Measurements from ENCODE around the gene HNF4A.

DNA sequence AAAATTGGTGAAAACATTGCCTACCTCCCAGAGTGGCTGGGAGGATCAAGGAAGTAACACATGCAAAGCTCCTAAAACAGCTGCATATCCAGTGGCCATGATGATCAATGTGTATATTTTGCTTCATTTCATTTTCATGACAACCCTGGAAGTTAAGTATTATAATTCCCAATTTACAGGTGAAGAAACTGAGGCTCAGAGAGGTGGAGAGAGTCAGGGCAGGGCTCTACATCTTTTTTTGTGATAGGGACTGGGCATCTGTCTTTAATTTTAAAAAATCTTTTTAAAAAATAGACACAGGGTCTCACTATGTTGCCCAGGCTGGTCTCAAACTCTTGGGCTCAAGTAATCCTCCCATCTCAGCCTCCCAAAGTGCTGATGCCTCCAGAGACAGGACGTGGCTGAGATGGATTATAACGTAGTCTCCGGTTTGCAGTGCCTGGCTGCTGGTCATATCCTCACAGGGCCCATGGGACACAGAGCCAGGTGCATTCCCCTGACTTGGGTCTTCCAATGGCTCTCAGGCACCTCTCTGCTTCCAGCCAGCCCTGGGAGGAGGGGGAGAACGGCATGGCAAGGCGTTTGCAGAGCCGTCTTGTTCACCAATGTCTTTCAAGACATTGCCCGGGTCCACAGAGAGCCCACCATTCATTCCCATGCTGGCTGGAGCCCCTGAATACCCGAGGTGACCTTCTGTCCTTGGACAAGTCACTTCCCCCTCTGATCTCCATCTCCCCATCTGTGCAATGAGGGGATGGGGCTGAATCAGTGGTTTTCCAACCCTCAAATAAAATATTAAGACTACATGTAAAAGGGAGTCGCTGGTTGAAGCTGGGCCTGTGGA lies 38.3 kb downstream of the HNF4A start:
- TF ChIP-seq, protein P1, sequence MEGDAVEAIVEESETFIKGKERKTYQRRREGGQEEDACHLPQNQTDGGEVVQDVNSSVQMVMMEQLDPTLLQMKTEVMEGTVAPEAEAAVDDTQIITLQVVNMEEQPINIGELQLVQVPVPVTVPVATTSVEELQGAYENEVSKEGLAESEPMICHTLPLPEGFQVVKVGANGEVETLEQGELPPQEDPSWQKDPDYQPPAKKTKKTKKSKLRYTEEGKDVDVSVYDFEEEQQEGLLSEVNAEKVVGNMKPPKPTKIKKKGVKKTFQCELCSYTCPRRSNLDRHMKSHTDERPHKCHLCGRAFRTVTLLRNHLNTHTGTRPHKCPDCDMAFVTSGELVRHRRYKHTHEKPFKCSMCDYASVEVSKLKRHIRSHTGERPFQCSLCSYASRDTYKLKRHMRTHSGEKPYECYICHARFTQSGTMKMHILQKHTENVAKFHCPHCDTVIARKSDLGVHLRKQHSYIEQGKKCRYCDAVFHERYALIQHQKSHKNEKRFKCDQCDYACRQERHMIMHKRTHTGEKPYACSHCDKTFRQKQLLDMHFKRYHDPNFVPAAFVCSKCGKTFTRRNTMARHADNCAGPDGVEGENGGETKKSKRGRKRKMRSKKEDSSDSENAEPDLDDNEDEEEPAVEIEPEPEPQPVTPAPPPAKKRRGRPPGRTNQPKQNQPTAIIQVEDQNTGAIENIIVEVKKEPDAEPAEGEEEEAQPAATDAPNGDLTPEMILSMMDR (IDR thresholded peaks at IDR 0.05) = no peak
- no peak for TF ChIP-seq POLR2A (IDR thresholded peaks at IDR 0.05)

Measured in uterus (tissue), 2 donors.